Nephron (organoid): ENCODE data around the gene TBCK.
A peak's percentile ranks its signal among the peaks of the same experiment; 100 is the strongest.

Source experiments
- H3K27ac Mint-ChIP-seq, 3 experiments: 2 replicates each; pipeline ENCODE4 v1.8.0; 2020; ENCODE audit warnings: mixed read lengths in 3 of 3, mild to moderate bottlenecking in 2 of 3, moderate library complexity in 1 of 3
- H3K27me3 Mint-ChIP-seq: 2 replicates; pipeline ENCODE4 v1.8.0; 2021; ENCODE audit warnings: low read depth, mild to moderate bottlenecking, moderate library complexity, mixed read lengths
- H3K36me3 Mint-ChIP-seq: 2 replicates; pipeline ENCODE4 v1.8.0; 2020; ENCODE audit warnings: low read depth, mixed read lengths
- H3K4me1 Mint-ChIP-seq: 2 replicates; pipeline ENCODE4 v1.8.0; 2020; ENCODE audit warnings: mixed read lengths
- H3K4me3 Mint-ChIP-seq, 3 experiments: 2 replicates each; pipeline ENCODE4 v1.8.0; 2020; ENCODE audit warnings: mild to moderate bottlenecking in 3 of 3, mixed read lengths in 3 of 3, moderate library complexity in 2 of 3
- H3K9me3 Mint-ChIP-seq: 2 replicates; pipeline ENCODE4 v1.8.0; 2020; ENCODE audit warnings: mixed read lengths
- CTCF ChIP-seq, 3 experiments: fragments of 200-600 bp; sonication (generic); IDR thresholded peaks; one replicate each; pipeline ENCODE4 v1.5.0; 2021; ENCODE audit warnings: antibody characterized with exemption in 3 of 3; ENCODE audit not compliant: unreplicated experiment in 3 of 3

The TBCK gene

GRCh38 chr4:106261980-106262379 lies 54.0 kb downstream of the TBCK start:
- no peaks in the 10 kb centered on the region for H3K27me3 Mint-ChIP-seq
- TF ChIP-seq CTCF (IDR thresholded peaks at IDR 0.05; ENCODE audit: unreplicated experiment in 3 of 3), result no peak
- no peak overlapping the region for H3K4me3 Mint-ChIP-seq
- H3K9me3 Mint-ChIP-seq, result no peaks in the 10 kb centered on the region
- H3K4me1 Mint-ChIP-seq, result peaks cover 5% of the 10 kb centered on the region
- H3K36me3 Mint-ChIP-seq, result peaks cover 7% of the 10 kb centered on the region
- no peak overlapping the region for H3K27ac Mint-ChIP-seq

- Mint-ChIP-seq H3K36me3 (peaks cover 11% of the 10 kb centered on the region), H3K27me3 (no peaks in the 10 kb centered on the region), H3K4me3 (no peak overlapping the region), H3K27ac (peak overlapping the region; percentile 56 to 64 (median 57)), H3K4me1 (no peaks in the 10 kb centered on the region), H3K9me3 (no peaks in the 10 kb centered on the region)
- no peak for TF ChIP-seq CTCF (IDR thresholded peaks at IDR 0.05; ENCODE audit: unreplicated experiment in 3 of 3)
Observed at GRCh38 chr4:106258145-106259045, 57.6 kb downstream of the TBCK start.

- Mint-ChIP-seq H3K4me3 (no peak overlapping the region), H3K27ac (no peak overlapping the region), H3K36me3 (peaks cover 11% of the 10 kb centered on the region), H3K9me3 (no peaks in the 10 kb centered on the region), H3K4me1 (no peaks in the 10 kb centered on the region), H3K27me3 (no peaks in the 10 kb centered on the region)
- no peak for TF ChIP-seq CTCF (IDR thresholded peaks at IDR 0.05; ENCODE audit: unreplicated experiment in 3 of 3)
Observed at GRCh38 chr4:106256190-106256589, 59.8 kb downstream of the TBCK start.

- Mint-ChIP-seq H3K27ac (no peak overlapping the region), H3K36me3 (peaks cover 16% of the 10 kb centered on the region), H3K27me3 (no peaks in the 10 kb centered on the region), H3K9me3 (no peaks in the 10 kb centered on the region), H3K4me3 (no peak overlapping the region), H3K4me1 (no peaks in the 10 kb centered on the region)
- no peak for TF ChIP-seq CTCF (IDR thresholded peaks at IDR 0.05; ENCODE audit: unreplicated experiment in 3 of 3)
Observed at GRCh38 chr4:106255195-106255594, 60.8 kb downstream of the TBCK start.

- TF ChIP-seq CTCF (IDR thresholded peaks at IDR 0.05; ENCODE audit: unreplicated experiment in 3 of 3), result no peak
- no peaks in the 10 kb centered on the region for H3K27me3 Mint-ChIP-seq
Observed at GRCh38 chr4:106253364-106254129, 62.5 kb downstream of the TBCK start.

More at GRCh38 chr4:106253364-106254129, 62.5 kb downstream of the TBCK start:
- H3K4me1 Mint-ChIP-seq, result no peaks in the 10 kb centered on the region
- H3K36me3 Mint-ChIP-seq, result peaks cover 20% of the 10 kb centered on the region
- H3K4me3 Mint-ChIP-seq, result no peak overlapping the region
- no peaks in the 10 kb centered on the region for H3K9me3 Mint-ChIP-seq
- peak overlapping the region in 1 of 3 experiments; percentile 67 for H3K27ac Mint-ChIP-seq
